ENCODE data around the gene ABCC12.
A peak's percentile ranks its signal among the peaks of the same experiment; 100 is the strongest.

Gene ABCC12

GRCh38 chr16:48131201-48131935, 24.4 kb downstream of the ABCC12 start:
- DNase-seq: no peak

DNA sequence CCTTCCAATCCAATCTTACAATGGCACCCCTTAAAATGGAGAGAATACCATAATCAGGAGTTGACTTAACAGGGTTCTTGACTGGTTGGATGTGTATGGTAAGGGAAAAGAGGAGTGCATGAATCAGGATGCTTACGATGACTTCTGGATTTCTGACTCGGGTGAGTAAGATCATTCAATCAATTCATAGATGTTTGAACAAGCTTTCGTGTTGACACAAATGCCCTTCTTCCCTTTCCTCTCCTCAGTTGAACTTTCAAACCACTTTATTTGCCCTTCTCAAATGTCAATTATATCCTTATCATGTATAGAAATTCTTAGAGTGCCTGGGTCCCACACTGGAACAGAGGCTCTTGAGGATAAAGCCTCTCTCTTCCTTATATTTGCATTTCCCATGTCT, 25.9 kb downstream of the ABCC12 start:
- no peak for DNase-seq

DNA sequence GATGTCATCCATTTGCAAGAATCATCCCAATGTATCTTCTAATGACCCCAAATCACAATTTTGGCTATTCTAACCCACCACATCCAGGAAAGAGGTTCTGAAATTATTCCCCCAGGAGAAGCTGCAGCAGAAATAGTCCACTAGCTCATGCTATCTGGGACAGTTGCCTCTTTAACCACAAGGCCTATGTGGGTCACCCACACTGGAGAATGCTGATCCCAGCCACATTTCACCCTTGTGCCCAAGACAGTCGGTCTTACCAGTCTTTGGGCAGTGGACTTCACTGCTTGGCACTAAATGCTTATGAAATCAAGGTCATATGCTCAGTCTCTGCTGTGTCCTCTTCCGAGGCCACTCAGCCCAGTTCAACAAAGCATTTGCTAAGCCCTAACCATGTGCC, 27.0 kb downstream of the ABCC12 start:
- no peak for DNase-seq

GRCh38 chr16:48126801-48127644, 28.8 kb downstream of the ABCC12 start:
- no peak for DNase-seq

GRCh38 chr16:48125888-48126287, 29.9 kb downstream of the ABCC12 start:
- no peak for DNase-seq

- no peak for DNase-seq
These were observed 31.5 kb downstream of the ABCC12 start for GRCh38 chr16:48124266-48124665.

GRCh38 chr16:48123104-48123788, 32.5 kb downstream of the ABCC12 start:
- DNase-seq: peak; percentile 84

DNA sequence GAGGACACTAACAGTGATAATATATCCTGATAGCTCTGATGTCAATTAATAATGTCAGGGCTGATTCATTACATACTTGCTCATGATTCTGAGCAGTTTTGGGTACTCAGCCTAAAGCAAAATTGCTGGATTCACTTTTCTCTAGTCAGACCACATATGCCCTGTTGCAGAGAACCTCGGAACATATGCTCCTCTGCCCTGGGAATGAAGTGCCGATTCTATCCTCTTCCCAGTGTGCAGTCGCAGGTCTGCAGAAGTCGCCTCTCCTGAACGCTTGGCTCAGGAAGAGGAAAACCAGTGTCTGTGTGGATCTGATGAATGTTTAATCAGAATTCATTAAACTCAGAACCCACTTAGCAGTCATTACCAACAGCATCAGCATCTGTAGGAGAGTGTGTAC, 34.5 kb downstream of the ABCC12 start:
- DNase-seq: no peak

DNA sequence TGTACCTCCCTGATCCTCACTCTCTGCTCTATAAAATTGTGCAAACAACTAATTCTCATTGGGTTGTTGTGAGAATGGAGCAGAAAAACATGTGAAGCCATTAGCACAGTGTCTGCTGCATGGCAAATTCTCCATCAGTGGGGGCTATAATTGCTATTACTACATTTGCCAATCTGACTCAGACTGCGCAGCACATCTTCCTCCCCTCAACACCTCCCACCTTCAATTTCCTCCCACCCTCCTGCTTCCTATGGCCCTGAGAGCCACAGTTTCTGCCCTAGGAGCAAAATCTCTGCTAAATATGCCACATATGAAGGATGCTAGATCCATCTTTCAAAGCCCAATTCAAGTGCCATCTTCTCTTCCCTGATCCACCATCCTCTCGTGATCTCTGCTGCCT, 37.0 kb downstream of the ABCC12 start:
- DNase-seq: no peak

DNA sequence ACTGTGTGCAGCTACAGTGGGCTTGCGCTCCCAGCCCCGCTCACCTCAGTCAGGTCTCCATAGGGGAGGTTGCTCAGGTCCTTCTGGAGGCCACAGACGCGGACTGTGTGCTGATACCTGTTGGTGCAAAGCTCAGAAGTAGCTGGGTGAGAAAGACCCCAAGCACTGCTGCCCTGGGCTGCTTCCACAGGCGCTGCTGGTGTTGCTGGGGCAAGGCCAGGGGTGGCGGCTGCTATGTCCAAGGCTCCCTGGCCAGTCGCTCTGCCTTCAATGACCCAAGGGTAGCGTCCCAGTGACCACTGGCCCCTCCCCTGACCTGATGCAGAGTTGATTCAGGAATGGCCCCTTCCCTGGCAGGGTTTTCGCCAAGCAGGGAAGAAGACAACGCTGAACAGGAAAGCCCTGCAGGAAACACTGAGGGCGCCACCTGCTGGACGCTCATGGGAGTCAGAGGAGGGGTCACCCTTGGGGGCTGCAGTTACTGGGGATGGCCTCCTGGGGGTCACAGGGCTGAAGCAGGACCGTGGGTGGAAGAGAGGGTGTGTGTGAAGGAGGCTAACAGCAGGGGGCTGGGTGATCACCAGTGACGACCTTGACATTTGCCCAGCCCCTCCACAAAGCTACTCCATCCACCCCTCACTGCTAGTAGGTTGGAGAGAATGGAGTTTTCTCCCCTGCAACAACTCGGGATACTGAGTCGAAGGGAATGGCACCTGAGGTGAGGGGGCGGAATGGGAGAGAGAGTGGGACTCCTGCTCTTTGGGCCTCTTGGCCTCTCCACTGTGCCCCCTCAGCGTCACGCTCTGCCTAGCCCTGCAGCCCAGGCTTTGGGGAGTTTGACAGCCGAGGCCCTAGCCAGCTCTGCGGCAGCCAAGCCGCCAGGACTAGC, 38.3 kb downstream of the ABCC12 start:
- peak; percentile 83 for DNase-seq

GRCh38 chr16:48115299-48115698, 40.5 kb downstream of the ABCC12 start:
- no peak for DNase-seq

- DNase-seq: no peak
These were observed 41.4 kb downstream of the ABCC12 start for GRCh38 chr16:48114410-48114809.

DNA sequence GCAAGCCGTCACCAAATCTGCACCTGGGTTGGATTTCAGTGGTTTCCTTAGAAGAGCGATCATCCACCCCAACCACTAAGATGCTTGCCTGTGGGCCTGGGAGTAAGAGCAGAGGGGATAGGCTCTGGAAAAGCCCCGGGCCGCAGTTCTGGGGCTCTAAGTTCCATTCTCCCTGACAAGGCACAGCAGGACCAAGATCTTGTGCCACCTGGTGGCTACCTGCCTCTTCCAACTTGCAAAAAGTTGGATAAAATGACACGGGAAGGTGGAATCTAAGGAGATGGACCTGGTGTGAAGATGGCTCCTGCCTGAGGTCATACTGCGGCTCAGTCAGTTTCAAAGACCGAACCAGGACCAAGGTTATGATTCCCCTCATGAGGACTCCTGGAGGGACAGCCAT, 42.3 kb downstream of the ABCC12 start:
- DNase-seq: no peak

- no peak for DNase-seq
These were observed 42.8 kb downstream of the ABCC12 start for GRCh38 chr16:48113001-48113400.

GRCh38 chr16:48112600-48112999, 43.2 kb downstream of the ABCC12 start:
- DNase-seq: no peak

- no peak for DNase-seq
These were observed 44.8 kb downstream of the ABCC12 start for GRCh38 chr16:48110982-48111381.

GRCh38 chr16:48110000-48110399, 45.8 kb downstream of the ABCC12 start:
- no peak for DNase-seq

DNA sequence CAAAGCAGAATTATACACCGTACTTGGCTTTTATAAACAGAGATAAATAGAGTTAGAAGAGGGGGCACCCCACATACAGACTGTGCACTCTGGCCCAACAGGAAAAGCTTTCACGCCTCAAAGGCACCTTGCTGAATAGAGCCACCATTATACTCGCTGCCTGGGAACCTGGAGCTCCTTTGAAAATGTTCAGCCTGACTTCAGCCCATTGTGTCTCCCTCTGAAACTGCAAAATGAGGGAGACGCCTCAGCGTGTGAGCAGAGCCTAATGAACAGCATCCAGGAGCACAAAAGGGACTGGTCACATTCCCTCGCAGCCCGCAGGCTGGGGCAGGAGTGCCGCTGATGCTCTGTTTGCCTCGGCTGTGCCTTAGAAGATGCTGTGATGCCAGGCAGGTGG, 46.3 kb downstream of the ABCC12 start:
- DNase-seq: no peak

GRCh38 chr16:48106446-48106845, 49.3 kb downstream of the ABCC12 start:
- no peak for DNase-seq
